HepG2 (cell line): Measurements from ENCODE around the gene NRSN2. TPM values are rescaled to one million over a fixed set of nuclear protein-coding genes. Genes with fewer than 3 reads are reported as not detected.

Experiments used
- ARID4A ChIP-seq: sonication (generic); formaldehyde crosslinking; IDR thresholded peaks from 2 replicates; pipeline ENCODE4 v1.5.0; 2020; ENCODE audit warnings: mild to moderate bottlenecking, missing genetic modification reagents, borderline replicate concordance
- EZH2 ChIP-seq: conservative IDR thresholded peaks from 2 replicates; pipeline ENCODE4 v1.6.1; 2012; ENCODE audit warnings: mild to moderate bottlenecking, low read depth, low read length, moderate library complexity
- GABPB1 ChIP-seq: IDR thresholded peaks from 2 replicates; pipeline ENCODE4 v1.6.1; 2016; ENCODE audit warnings: mild to moderate bottlenecking, missing genetic modification reagents, moderate library complexity, missing compliant biosample characterization
- KAT2B ChIP-seq: fragments of 150-350 bp; IDR thresholded peaks from 2 replicates; pipeline ENCODE4 v1.6.1; 2014; ENCODE audit warnings: low read depth, low read length, borderline replicate concordance
- KMT2B ChIP-seq: IDR thresholded peaks from 2 replicates; pipeline ENCODE4 v1.6.1; 2016; ENCODE audit warnings: missing genetic modification reagents, missing compliant biosample characterization
- RFXANK ChIP-seq: IDR thresholded peaks from 2 replicates; pipeline ENCODE4 v1.6.1; 2016
- SMAD9 ChIP-seq: sonication (generic); formaldehyde crosslinking; IDR thresholded peaks from 2 replicates; pipeline ENCODE4 v1.5.1; 2020; ENCODE audit warnings: mild to moderate bottlenecking, missing genetic modification reagents
- SMARCE1 ChIP-seq: fragments of 450-650 bp; IDR thresholded peaks from 2 replicates; pipeline ENCODE4 v1.6.1; 2017; ENCODE audit warnings: borderline replicate concordance
- SNRNP70 ChIP-seq: fragments of 200-400 bp; formaldehyde crosslinking; IDR thresholded peaks from 2 replicates; pipeline ENCODE4 v1.6.1; 2017; ENCODE audit warnings: mild to moderate bottlenecking, low read depth, low read length, moderate library complexity
- SSRP1 ChIP-seq: IDR thresholded peaks from 2 replicates; pipeline ENCODE4 v1.6.1; 2016; ENCODE audit warnings: control low read depth
- ZFP36L1 ChIP-seq: sonication (generic); formaldehyde crosslinking; IDR thresholded peaks from 2 replicates; pipeline ENCODE4 v1.8.0; 2022; ENCODE audit warnings: mild to moderate bottlenecking, missing genetic modification reagents, moderate library complexity
- ZFP37 ChIP-seq: sonication (generic); formaldehyde crosslinking; IDR thresholded peaks from 2 replicates; pipeline ENCODE4 v1.4.0; 2020; ENCODE audit warnings: missing genetic modification reagents, borderline replicate concordance
- ZFP90 ChIP-seq: sonication (generic); formaldehyde crosslinking; IDR thresholded peaks from 2 replicates; pipeline ENCODE4 v1.8.0; 2022; ENCODE audit warnings: missing genetic modification reagents, mild to moderate bottlenecking, inconsistent platforms, borderline replicate concordance
- ZMAT3 ChIP-seq: sonication (generic); formaldehyde crosslinking; conservative IDR thresholded peaks from 2 replicates; pipeline ENCODE4 v1.7.0; 2021; ENCODE audit warnings: missing genetic modification reagents
- ZNF230 ChIP-seq: sonication (generic); formaldehyde crosslinking; IDR thresholded peaks from 2 replicates; pipeline ENCODE4 v1.4.0; 2020; ENCODE audit warnings: mild to moderate bottlenecking, missing genetic modification reagents
- ZNF460 ChIP-seq: sonication (generic); formaldehyde crosslinking; IDR thresholded peaks from 2 replicates; pipeline ENCODE4 v1.5.1; 2020; ENCODE audit warnings: missing genetic modification reagents, mild to moderate bottlenecking, borderline replicate concordance
- ZNF724P ChIP-seq: sonication (generic); formaldehyde crosslinking; IDR thresholded peaks from 2 replicates; pipeline ENCODE4 v1.8.0; 2022; ENCODE audit warnings: missing genetic modification reagents, borderline replicate concordance
- ZNF768 ChIP-seq: sonication (generic); formaldehyde crosslinking; IDR thresholded peaks from 2 replicates; pipeline ENCODE4 v1.4.0; 2020; ENCODE audit warnings: missing genetic modification reagents
- polyA plus RNA-seq, 8 experiments: library from polyadenylated mRNA; depleted of rRNA in 3 of 8; stranded (reverse) in 7 of 8; unstranded in 1 of 8; fragments of >200 nt; fragmentation: Illumina TruSeq in 4 of 8; extraction: Trizol in 4 of 8; gene quantifications; 2 replicates each; pipeline versions ENCODE4 v1.2.1 to v1.2.3, GENCODE V29; 2011 to 2016; ENCODE audit warnings: low read depth in 4 of 8, missing spikeins in 1 of 8, mixed read lengths in 1 of 8; ENCODE audit not compliant: insufficient read depth in 1 of 8
- total RNA-seq, 5 experiments: library from RNA; depleted of rRNA; stranded (reverse); fragments of >200 nt; fragmentation: Illumina TruSeq; extraction: Trizol; gene quantifications; 2 replicates each; pipeline ENCODE4 v1.2.3, GENCODE V29; 2016; ENCODE audit warnings: low read depth in 1 of 5
- TF ChIP-seq, protein P1 (sequence below): sonication (generic); formaldehyde crosslinking; IDR thresholded peaks from 2 replicates; pipeline ENCODE4 v1.5.0; 2020; ENCODE audit warnings: mild to moderate bottlenecking, missing genetic modification reagents
- TF ChIP-seq, protein P2 (sequence below): sonication (generic); formaldehyde crosslinking; IDR thresholded peaks from 2 replicates; pipeline ENCODE4 v1.5.0; 2020; ENCODE audit warnings: mild to moderate bottlenecking, low read depth, missing genetic modification reagents, borderline replicate concordance
- TF ChIP-seq, protein P3 (sequence below): sonication (generic); formaldehyde crosslinking; IDR thresholded peaks from 2 replicates; pipeline ENCODE4 v1.4.0; 2020; ENCODE audit warnings: missing genetic modification reagents

NRSN2 gene
- total and polyA plus RNA-seq, 2 of the 13 experiments (the other 11 are each of a cell fraction or from before 2014, with no cell fraction given), result 32.3 to 49.4 TPM

- TF ChIP-seq ARID4A (0 out of 2 replicates have a peak, but pooled peaks have one; percentile 11), ZNF230 (CRISPR knock-in tag) (no peak), ZFP36L1 (peak; percentile 29), EZH2 (no peak), ZNF768 (no peak), ZFP37 (CRISPR knock-in tag) (no peak), SNRNP70 (no peak), ZFP90 (CRISPR knock-in tag) (0 out of 2 replicates have a peak, but pooled peaks have one; percentile 9), ZNF460 (CRISPR knock-in tag) (no peak), RFXANK (CRISPR knock-in tag) (no peak), KMT2B (no peak), SMAD9 (no peak), SMARCE1 (no peak), ZNF724P (CRISPR knock-in tag) (peak; percentile 67; the same call in 1 of the 2 replicates), SSRP1 (CRISPR knock-in tag) (peak; percentile 17; the same call in 1 of the 2 replicates), KAT2B (no peak), GABPB1 (no peak; the same call in 1 of the 2 replicates), ZMAT3 (peak; percentile 88)
- TF ChIP-seq, protein P1, sequence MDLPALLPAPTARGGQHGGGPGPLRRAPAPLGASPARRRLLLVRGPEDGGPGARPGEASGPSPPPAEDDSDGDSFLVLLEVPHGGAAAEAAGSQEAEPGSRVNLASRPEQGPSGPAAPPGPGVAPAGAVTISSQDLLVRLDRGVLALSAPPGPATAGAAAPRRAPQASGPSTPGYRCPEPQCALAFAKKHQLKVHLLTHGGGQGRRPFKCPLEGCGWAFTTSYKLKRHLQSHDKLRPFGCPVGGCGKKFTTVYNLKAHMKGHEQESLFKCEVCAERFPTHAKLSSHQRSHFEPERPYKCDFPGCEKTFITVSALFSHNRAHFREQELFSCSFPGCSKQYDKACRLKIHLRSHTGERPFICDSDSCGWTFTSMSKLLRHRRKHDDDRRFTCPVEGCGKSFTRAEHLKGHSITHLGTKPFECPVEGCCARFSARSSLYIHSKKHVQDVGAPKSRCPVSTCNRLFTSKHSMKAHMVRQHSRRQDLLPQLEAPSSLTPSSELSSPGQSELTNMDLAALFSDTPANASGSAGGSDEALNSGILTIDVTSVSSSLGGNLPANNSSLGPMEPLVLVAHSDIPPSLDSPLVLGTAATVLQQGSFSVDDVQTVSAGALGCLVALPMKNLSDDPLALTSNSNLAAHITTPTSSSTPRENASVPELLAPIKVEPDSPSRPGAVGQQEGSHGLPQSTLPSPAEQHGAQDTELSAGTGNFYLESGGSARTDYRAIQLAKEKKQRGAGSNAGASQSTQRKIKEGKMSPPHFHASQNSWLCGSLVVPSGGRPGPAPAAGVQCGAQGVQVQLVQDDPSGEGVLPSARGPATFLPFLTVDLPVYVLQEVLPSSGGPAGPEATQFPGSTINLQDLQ (CRISPR knock-in tag), result no peak
- TF ChIP-seq, protein P2, sequence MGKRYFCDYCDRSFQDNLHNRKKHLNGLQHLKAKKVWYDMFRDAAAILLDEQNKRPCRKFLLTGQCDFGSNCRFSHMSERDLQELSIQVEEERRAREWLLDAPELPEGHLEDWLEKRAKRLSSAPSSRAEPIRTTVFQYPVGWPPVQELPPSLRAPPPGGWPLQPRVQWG, result no peak
- TF ChIP-seq, protein P3, sequence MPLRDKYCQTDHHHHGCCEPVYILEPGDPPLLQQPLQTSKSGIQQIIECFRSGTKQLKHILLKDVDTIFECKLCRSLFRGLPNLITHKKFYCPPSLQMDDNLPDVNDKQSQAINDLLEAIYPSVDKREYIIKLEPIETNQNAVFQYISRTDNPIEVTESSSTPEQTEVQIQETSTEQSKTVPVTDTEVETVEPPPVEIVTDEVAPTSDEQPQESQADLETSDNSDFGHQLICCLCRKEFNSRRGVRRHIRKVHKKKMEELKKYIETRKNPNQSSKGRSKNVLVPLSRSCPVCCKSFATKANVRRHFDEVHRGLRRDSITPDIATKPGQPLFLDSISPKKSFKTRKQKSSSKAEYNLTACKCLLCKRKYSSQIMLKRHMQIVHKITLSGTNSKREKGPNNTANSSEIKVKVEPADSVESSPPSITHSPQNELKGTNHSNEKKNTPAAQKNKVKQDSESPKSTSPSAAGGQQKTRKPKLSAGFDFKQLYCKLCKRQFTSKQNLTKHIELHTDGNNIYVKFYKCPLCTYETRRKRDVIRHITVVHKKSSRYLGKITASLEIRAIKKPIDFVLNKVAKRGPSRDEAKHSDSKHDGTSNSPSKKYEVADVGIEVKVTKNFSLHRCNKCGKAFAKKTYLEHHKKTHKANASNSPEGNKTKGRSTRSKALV (CRISPR knock-in tag), result no peak
Observed at GRCh38 chr20:400454-401275, 53.8 kb downstream of the NRSN2 start (continued).
